Subcutaneous adipose tissue (tissue), 4 donors: ENCODE results near the gene ESYT2. TPM values are rescaled to one million over a fixed set of nuclear protein-coding genes. Genes with fewer than 3 reads are reported as not detected.

Source experiments
- total RNA-seq, 4 donors: library from RNA; depleted of rRNA; stranded (reverse); fragments of >200 nt; gene quantifications; one replicate each; pipeline ENCODE4 v1.1.0, GENCODE V29; 2016
- TF ChIP-seq, protein P1 (sequence below): fragments of 450-650 bp; IDR thresholded peaks from one replicate; pipeline ENCODE4 v1.5.1; 2016; ENCODE audit warnings: low read depth, mild to moderate bottlenecking, control low read depth, antibody characterized with exemption, moderate library complexity

The ESYT2 gene
- total RNA-seq, 4 donors from 2014 or later, result 86.2 to 124 (median 106) TPM

DNA sequence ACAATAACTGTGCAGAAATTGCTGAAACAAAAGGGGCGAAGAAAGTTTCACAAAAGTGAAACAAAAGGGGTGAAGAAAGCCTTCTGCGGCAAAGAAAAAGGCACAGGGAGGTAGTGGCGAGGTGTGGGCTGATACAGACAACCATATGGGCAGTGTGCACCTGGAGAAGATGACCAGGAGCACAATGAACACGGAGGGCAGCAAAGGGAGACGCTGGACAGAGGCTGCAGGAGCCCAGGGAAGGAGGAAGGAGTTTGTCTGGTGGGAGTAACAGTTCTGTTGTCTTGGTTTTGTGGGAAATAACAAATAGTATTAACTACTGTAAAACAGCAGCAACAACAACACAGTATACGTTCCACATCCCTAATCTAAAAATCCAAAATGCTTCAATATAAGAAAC is 42.4 kb downstream of the ESYT2 start:
- TF ChIP-seq, protein P1, sequence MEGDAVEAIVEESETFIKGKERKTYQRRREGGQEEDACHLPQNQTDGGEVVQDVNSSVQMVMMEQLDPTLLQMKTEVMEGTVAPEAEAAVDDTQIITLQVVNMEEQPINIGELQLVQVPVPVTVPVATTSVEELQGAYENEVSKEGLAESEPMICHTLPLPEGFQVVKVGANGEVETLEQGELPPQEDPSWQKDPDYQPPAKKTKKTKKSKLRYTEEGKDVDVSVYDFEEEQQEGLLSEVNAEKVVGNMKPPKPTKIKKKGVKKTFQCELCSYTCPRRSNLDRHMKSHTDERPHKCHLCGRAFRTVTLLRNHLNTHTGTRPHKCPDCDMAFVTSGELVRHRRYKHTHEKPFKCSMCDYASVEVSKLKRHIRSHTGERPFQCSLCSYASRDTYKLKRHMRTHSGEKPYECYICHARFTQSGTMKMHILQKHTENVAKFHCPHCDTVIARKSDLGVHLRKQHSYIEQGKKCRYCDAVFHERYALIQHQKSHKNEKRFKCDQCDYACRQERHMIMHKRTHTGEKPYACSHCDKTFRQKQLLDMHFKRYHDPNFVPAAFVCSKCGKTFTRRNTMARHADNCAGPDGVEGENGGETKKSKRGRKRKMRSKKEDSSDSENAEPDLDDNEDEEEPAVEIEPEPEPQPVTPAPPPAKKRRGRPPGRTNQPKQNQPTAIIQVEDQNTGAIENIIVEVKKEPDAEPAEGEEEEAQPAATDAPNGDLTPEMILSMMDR, result no peak

DNA sequence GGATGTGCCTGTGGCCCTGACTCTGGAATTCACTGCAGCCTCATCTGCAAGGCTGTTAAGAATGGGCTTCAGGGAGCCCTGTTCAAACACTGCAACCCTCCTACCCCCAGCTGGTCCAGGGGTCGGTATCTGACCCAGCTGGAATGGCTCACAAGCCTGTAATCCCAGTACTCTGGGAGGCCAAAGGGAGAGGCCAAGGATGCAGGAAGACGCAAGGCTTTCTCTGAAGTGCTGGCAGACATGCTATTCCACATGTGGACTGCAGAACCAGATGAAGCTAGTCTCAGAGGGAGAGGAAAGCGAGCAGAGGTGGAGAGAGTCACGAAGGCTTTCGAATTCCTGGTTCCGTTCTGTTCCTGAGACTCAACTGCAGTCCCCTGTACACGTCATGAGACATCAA is 45.0 kb downstream of the ESYT2 start:
- TF ChIP-seq, protein P1, result no peak

DNA sequence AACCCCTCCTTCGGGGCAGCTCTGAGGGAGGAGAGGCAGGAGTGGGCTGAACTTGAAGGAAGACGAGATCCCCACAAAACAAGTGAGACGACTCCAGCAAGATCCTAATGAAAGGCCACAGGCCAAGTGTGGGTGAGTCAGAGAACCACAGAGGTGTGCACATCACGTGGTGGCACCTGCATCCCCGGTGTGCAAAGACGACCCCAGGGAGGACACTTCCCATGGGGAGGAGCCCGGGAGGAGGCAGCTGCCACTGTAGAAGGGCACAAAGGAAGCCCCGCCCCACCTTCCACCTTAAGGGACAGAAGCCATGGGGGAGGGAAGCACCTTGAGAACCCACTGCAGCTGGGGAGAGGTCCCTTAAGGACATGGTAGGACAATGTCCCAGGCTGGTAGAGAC is 45.7 kb downstream of the ESYT2 start:
- TF ChIP-seq, protein P1, result no peak

DNA sequence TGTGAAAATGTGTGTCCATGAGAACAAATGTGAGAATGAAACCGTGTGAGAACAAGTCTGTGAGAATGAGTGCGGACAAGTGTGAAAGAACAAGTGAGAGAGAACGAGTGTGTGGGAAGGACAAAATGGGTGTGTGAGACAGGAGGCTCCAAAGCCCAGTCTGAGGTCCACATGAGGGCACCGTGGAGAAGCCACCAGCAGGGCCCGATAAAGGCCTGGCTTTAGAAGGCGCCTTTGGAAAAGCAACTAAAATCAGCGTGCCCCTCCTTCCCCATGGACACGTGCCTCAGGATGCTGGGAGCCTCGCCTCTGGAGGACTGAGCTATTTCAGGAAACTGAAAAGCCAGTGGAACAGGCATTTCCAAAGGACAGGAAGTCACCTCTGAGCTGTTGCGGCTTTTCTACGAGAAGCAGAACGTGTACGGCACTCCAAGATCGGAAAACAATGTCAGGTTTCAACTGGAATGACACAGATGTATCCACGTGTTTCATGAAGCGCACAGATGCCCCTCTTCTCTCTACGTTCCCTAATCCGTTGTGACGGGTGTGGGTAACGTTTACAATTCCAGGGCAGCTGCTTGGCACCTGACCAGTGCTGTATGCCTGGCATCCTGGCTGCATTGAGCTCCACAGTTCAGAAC is 46.4 kb downstream of the ESYT2 start:
- TF ChIP-seq, protein P1, result no peak

DNA sequence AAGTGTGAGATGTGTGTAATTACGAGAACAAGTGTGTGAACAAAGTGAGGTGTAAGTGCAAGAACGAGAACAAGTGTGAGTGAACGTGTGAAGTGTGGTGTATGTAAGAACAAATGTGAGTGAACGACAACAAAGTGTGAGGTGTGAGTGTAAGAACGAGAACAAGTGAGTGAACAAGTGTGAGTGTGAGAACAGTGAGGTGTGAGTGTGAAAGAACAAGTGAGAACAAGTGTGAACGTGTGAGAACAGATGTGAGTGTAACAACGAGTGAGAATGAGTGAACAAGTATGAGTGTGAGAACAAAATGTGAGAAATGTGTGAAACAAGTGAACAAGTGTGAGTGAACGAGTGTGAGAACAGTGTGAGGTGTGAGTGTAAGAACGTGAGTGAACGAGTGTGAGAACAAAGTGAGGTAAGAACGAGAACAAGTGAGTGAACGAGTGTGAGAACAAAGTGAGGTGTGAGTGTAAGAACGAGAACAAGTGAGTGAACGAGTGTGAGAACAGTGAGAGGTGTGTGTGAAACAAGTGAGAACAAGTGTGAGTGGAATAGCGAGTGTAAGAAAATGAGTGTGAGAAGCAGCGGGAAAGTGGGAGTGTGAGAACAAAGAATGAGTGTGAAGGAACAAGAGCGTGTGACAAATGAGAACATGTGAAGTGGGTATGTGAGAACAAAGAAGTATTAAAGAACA is 47.2 kb downstream of the ESYT2 start:
- TF ChIP-seq, protein P1, result no peak

DNA sequence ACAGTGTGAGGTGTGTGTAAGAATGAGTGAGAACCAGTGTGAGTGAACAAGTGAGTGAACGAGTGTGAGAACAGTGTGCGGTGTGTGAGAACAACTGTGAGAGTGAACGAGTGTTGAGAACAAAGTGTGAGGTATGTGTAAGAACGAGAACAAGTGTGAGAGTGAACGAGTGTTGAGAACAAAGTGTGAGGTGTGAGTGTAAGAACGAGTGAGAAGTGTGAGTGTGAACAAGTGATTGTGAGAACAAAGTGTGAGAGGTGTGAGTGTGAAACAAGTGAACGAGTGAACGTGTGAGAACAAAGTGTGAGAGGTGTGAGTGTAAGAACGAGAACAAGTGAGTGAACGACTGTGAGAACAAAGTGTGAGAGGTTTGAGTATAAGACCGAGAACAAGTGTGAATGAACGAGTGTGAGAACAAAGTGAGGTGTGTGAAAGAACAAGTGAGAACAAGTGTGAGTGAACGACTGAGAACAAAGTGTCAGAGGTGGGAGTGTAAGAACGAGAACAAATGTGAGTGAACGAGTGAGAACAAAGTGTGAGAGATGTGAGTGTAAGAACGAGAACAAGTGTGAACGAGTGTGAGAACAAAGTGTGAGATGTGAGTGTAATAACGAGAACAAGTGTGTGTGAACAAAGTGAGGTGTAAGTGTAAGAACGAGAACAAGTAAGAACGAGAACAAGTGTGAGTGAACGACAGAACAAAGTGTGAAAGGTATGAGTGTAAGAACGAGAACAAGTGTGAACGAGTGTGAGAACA is 47.9 kb downstream of the ESYT2 start:
- TF ChIP-seq, protein P1, result no peak
